Loucy (cell line): ENCODE results near the gene KAT8.

Experiments used
- H2AFZ ChIP-seq: fragments of 200-600 bp; sonication (generic); 2 replicates; pipeline ENCODE4 v1.6.0; 2016; ENCODE audit warnings: antibody characterized with exemption, mild to moderate bottlenecking, low read length, moderate library complexity
- H3F3A ChIP-seq: fragments of 200-600 bp; 2 replicates; pipeline ENCODE4 v1.6.0; 2016; ENCODE audit warnings: antibody characterized with exemption, low read depth, mild to moderate bottlenecking
- H3K27me3 ChIP-seq: fragments of 200-600 bp; sonication (generic); 2 replicates; pipeline ENCODE4 v1.6.1; 2014; ENCODE audit warnings: low read length, mild to moderate bottlenecking; ENCODE audit not compliant: insufficient read depth, poor library complexity, severe bottlenecking
- H3K36me3 ChIP-seq: fragments of 200-600 bp; sonication (generic); 2 replicates; pipeline ENCODE4 v1.6.1; 2016; ENCODE audit warnings: low read length; ENCODE audit not compliant: insufficient read depth
- H3K4me1 ChIP-seq: fragments of 200-600 bp; sonication (generic); 2 replicates; pipeline ENCODE4 v1.5.1; 2014; ENCODE audit warnings: low read length, mild to moderate bottlenecking; ENCODE audit not compliant: insufficient read depth, poor library complexity, severe bottlenecking
- H3K4me2 ChIP-seq: fragments of 200-600 bp; sonication (generic); 2 replicates; pipeline ENCODE4 v1.6.0; 2014; ENCODE audit warnings: antibody characterized with exemption, low read length, low read depth, mild to moderate bottlenecking; ENCODE audit not compliant: poor library complexity, severe bottlenecking
- H3K4me3 ChIP-seq: fragments of 200-600 bp; sonication (generic); 2 replicates; pipeline ENCODE4 v1.5.1; 2014; ENCODE audit warnings: low read length, mild to moderate bottlenecking, mixed read lengths; ENCODE audit not compliant: poor library complexity, severe bottlenecking
- H3K79me2 ChIP-seq: fragments of 200-600 bp; sonication (generic); 2 replicates; pipeline ENCODE4 v1.6.1; 2014; ENCODE audit warnings: low read length; ENCODE audit not compliant: insufficient read depth
- H3K9ac ChIP-seq: fragments of 200-600 bp; sonication (generic); 2 replicates; pipeline ENCODE4 v1.6.0; 2014; ENCODE audit warnings: mild to moderate bottlenecking, low read depth, low read length, moderate library complexity; ENCODE audit not compliant: poor library complexity, severe bottlenecking
- H3K9me2 ChIP-seq: fragments of 200-600 bp; sonication (generic); replicated peaks from 2 replicates; pipeline ENCODE4 v1.6.1; 2016; ENCODE audit warnings: low read depth, low read length, mixed read lengths
- H3K9me3 ChIP-seq: fragments of 200-600 bp; sonication (generic); 2 replicates; pipeline ENCODE4 v1.6.1; 2014; ENCODE audit warnings: mild to moderate bottlenecking, antibody characterized with exemption, low read length, low read depth; ENCODE audit not compliant: insufficient read depth
- H4K20me1 ChIP-seq: fragments of 200-600 bp; sonication (generic); 2 replicates; pipeline ENCODE4 v1.6.0; 2014; ENCODE audit warnings: antibody characterized with exemption, low read length, mild to moderate bottlenecking; ENCODE audit not compliant: insufficient read depth, poor library complexity, severe bottlenecking
- EZH2phosphoT487 ChIP-seq: fragments of 200-600 bp; IDR thresholded peaks from 2 replicates; pipeline ENCODE4 v1.6.1; 2018; ENCODE audit warnings: antibody characterized with exemption, mild to moderate bottlenecking, moderate library complexity, borderline replicate concordance
- TF ChIP-seq, protein P1 (sequence below): fragments of 200-600 bp; sonication (generic); conservative IDR thresholded peaks from 2 replicates; pipeline ENCODE4 v1.5.1; 2014; ENCODE audit warnings: mild to moderate bottlenecking, antibody characterized with exemption, low read length

KAT8 gene

DNA sequence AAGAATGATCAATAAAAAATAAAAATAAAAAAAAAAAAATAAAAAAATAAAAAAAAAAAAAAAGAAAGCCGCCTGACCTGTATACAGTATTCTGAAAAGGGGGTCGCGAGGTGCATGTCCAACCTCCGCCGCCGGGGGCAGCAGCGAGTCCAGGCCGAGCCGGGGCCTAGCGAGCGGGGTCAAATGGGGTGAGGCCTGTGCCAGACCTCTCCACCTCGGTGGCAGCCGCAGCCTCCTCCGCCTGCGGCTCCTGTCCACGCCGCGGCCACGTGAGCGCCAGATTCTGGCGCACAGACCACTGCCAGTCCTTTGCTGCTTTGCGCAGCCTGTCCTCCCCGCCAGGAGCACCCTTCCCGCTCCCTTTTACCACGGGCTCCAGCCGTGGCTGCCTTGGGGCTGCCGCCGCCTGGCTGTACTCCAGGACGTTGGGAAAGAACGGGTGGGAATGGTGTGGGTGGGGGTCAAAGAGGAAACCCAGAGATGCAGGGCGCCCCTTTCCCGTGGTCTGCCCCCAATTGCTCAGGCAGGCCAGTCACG, 11.7 kb upstream of the KAT8 start:
- H3K4me2 ChIP-seq, result peak overlapping the region; percentile 37
- H2AFZ ChIP-seq, result peak overlapping the region; percentile 91; the same call in 1 of the 2 replicates
- no peak overlapping the region for H3K4me3 ChIP-seq

DNA sequence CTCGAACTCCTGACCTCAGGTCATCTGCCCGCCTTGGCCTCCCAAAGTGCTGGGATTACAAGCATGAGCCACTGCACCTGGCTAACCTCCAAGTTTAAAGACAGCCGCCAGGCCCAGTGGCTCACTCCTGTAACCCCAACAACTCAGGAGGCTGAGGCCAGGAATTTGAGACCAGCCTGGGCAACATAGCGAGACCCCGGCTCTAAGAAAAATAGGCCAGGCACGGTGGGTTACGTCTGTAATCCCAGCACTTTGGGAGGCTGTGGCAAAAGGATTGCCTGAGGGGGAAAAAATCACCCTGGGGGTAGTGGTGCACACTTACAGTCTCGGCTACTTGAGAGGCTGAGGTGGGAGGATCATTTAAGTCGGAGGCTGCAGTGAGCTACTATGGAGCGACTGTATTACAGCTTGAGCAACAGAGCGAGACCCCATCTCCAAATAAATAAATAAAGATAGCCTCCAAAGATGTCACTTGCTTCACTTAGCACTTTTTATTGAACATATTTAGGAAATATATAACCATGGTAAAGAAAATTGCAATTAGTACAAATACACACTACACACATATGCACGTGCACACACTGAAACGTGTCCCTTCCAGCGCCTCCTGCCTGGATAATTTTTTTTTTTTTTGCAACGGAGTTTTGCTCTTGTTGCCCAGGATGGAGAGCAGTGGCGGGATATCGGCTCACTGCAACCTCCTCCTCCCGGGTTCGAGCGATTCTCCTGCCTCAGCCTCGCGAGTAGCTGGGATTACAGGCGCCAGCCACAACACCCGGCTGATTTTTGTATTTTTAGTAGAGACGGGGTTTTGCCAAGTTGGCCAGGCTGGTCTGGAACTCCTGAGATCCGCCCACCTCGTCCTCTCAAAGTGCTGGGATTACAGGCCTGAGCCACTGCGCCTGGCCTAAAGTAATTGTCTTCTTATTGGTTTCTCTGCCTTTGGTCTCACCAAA, 10.7 kb upstream of the KAT8 start:
- peaks cover 6% of the 10 kb centered on the region; the same call in 1 of the 2 replicates for H3K36me3 ChIP-seq
- no peaks in the 10 kb centered on the region for H3K9me3 ChIP-seq
- H2AFZ ChIP-seq, result no peak overlapping the region
- peak overlapping the region; percentile 90 for H3K4me2 ChIP-seq
- H3K4me3 ChIP-seq, result peak overlapping the region; percentile 79
- H3F3A ChIP-seq, result 0 out of 2 replicates have a peak, but pooled peaks cover 6% of the 10 kb centered on the region
- peak overlapping the region; percentile 95 for H3K9ac ChIP-seq
- H3K79me2 ChIP-seq, result peaks cover 29% of the 10 kb centered on the region
- H3K9me2 ChIP-seq, result no peaks in the 10 kb centered on the region
- H3K4me1 ChIP-seq, result peaks cover 14% of the 10 kb centered on the region
- no peaks in the 10 kb centered on the region for H3K27me3 ChIP-seq
- no peak for TF ChIP-seq EZH2phosphoT487
- TF ChIP-seq, protein P1, sequence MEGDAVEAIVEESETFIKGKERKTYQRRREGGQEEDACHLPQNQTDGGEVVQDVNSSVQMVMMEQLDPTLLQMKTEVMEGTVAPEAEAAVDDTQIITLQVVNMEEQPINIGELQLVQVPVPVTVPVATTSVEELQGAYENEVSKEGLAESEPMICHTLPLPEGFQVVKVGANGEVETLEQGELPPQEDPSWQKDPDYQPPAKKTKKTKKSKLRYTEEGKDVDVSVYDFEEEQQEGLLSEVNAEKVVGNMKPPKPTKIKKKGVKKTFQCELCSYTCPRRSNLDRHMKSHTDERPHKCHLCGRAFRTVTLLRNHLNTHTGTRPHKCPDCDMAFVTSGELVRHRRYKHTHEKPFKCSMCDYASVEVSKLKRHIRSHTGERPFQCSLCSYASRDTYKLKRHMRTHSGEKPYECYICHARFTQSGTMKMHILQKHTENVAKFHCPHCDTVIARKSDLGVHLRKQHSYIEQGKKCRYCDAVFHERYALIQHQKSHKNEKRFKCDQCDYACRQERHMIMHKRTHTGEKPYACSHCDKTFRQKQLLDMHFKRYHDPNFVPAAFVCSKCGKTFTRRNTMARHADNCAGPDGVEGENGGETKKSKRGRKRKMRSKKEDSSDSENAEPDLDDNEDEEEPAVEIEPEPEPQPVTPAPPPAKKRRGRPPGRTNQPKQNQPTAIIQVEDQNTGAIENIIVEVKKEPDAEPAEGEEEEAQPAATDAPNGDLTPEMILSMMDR, result no peak
- peaks cover 5% of the 10 kb centered on the region for H4K20me1 ChIP-seq

More for the DNA sequence above, 11.7 kb upstream of the KAT8 start:
- peaks cover 14% of the 10 kb centered on the region for H3K4me1 ChIP-seq
- no peaks in the 10 kb centered on the region for H3K27me3 ChIP-seq
- H3K9me3 ChIP-seq, result no peaks in the 10 kb centered on the region
- peak overlapping the region; percentile 50 for H3K9ac ChIP-seq
- H4K20me1 ChIP-seq, result peaks cover 5% of the 10 kb centered on the region
- no peaks in the 10 kb centered on the region for H3K9me2 ChIP-seq
- no peaks in the 10 kb centered on the region; the same call in 1 of the 2 replicates for H3K36me3 ChIP-seq
- H3F3A ChIP-seq, result 0 out of 2 replicates have a peak, but pooled peaks cover 6% of the 10 kb centered on the region
- H3K79me2 ChIP-seq, result peaks cover 29% of the 10 kb centered on the region
- TF ChIP-seq, protein P1, result peak; percentile 60
- TF ChIP-seq EZH2phosphoT487, result no peak

DNA sequence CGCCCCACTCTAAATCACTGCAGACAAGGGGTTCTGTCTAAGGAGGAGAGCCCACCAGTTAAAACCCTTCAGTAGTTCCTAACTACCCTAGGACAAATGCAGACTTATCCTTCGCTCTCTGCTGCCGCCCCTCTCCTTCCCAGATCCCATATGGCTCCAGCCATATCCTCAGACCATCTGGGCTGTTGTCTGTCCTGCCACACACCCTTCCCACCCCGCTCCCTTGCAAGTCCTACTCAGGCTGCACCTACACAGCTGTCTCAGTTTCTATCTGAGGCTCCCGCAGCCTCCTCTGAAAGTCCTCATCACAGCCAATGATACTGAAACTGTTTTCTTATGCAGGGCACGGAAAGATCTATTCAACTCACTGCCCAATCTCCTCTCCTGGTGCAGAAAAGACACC, 10.0 kb upstream of the KAT8 start:
- TF ChIP-seq, protein P1, result no peak
- no peak for TF ChIP-seq EZH2phosphoT487
- Histone ChIP-seq H3K36me3 (peaks cover 12% of the 10 kb centered on the region; the same call in 1 of the 2 replicates), H2AFZ (peak overlapping the region; percentile 91; the same call in 1 of the 2 replicates), H3K79me2 (peaks cover 29% of the 10 kb centered on the region), H3K9me2 (no peaks in the 10 kb centered on the region), H3F3A (0 out of 2 replicates have a peak, but pooled peaks cover 6% of the 10 kb centered on the region), H3K27me3 (no peaks in the 10 kb centered on the region), H3K9me3 (no peaks in the 10 kb centered on the region), H3K9ac (peak overlapping the region; percentile 95), H3K4me3 (peak overlapping the region; percentile 79), H3K4me1 (peaks cover 14% of the 10 kb centered on the region), H4K20me1 (peaks cover 5% of the 10 kb centered on the region), H3K4me2 (peak overlapping the region; percentile 90)
